Melanocyte of skin (primary cell): ENCODE data around the gene CELA3A. TPM values are rescaled to one million over a fixed set of nuclear protein-coding genes. Genes with fewer than 3 reads are reported as not detected.

ENCODE experiments used
- small RNA-seq, 2 donors: library from RNA; depleted of rRNA; stranded (forward); fragments of <200 nt; gene quantifications; one replicate each; pipeline ENCODE3, GENCODE V24; 2012
- total RNA-seq, 2 donors: library from RNA; depleted of rRNA; stranded (reverse); fragments of >200 nt; gene quantifications; 2 replicates each; pipeline ENCODE4 v1.2.3, GENCODE V29; 2012

Gene CELA3A, protein sequence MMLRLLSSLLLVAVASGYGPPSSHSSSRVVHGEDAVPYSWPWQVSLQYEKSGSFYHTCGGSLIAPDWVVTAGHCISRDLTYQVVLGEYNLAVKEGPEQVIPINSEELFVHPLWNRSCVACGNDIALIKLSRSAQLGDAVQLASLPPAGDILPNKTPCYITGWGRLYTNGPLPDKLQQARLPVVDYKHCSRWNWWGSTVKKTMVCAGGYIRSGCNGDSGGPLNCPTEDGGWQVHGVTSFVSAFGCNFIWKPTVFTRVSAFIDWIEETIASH
- total RNA-seq = not detected

DNA sequence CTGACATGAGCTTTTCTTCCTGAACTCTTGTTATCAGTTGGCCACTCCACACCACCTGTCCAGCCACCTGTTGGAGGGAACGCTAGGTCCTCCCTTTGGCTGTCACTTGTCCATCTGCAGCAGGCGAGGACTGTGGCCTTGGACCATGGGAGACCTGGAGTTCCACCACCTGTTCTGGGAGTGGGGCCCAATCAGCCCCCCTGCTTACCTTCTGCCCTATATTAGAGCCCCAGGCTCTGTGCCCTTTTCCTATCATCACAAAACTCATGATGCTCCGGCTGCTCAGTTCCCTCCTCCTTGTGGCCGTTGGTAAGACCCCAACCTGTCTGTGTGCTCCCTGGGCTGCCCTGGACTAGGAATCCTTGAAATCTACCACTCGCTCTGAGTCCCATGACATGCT, at the start of gene CELA3A:
Gene CELA3A, plus strand, starts transcription at position 249 of the 400 bp plus-strand sequence. Its CDS starts 18 bp downstream, at position 267.

DNA sequence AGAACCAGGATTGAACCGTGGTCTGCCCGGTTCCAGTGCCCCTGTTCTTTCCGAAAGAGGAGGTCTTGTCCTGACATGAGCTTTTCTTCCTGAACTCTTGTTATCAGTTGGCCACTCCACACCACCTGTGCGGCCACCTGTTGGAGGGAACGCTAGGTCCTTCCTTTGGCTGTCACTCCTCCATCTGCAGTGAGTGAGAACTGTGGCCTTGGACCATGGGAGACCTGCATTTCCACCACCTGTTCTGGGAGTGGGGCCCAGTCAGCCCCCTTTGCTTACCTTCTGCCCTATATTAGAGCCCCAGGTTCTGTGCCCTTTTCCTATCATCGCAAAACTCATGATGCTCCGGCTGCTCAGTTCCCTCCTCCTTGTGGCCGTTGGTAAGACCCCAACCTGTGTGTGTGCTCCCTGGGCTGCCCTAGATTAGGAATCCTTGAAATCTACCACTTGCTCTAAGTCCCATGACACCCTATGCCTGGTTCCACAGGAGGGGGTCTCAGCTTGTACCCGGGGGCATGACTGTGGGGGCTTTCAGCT, 24.7 kb upstream of the CELA3A start, which contains the start of gene CELA3B:
Gene CELA3B, plus strand, starts transcription at position 320 of the 537 bp plus-strand sequence. Its CDS starts 18 bp downstream, at position 338.

GRCh38 chr1:22052115-22053016, 50.9 kb downstream of the CELA3A start, which contains the start of gene CDC42:
TSS of gene CDC42 (plus strand) at chr1:22052709. CDS start at chr1:22078479, 25,770 bp downstream.

Small RNA genes lying within 50 kb of the gene (small RNA-seq; reads per million reads assigned to genes)
- gene RN7SL186P (0 reads per million in 2 donors), gene RN7SL386P (0 reads per million in 2 donors), gene RNU6-1022P (0 reads per million in 2 donors), gene RNU6-776P (0 reads per million in 2 donors)

Other genes with a start within 250 kb of the CELA3A start
- 10 to 100 TPM; 70.9 to 75.3 TPM for gene USP48, start 218.5 kb upstream of the CELA3A start, total RNA-seq
- not detected for gene LDLRAD2, start 189.4 kb upstream of the CELA3A start, total RNA-seq
- gene HSPG2, start 64.3 kb upstream of the CELA3A start, total RNA-seq = 10 to 100 TPM; 82.9 to 87.6 TPM
- gene CELA3B, start 24.6 kb upstream of the CELA3A start, total RNA-seq = not detected
- 100 to 1,000 TPM; 312 to 332 TPM for gene CDC42, start 51.1 kb downstream of the CELA3A start, total RNA-seq
- gene WNT4, start 141.4 kb downstream of the CELA3A start, total RNA-seq = not detected